ES-I3 (cell line): Measurements from ENCODE around the gene SERP1.

Experiments used
- H3K36me3 ChIP-seq: 2 replicates; pipeline ENCODE4 v1.6.1; 2013; ENCODE audit warnings: mild to moderate bottlenecking, low read length, control low read depth, moderate library complexity; ENCODE audit not compliant: insufficient read depth
- H3K4me1 ChIP-seq: 2 replicates; pipeline ENCODE4 v1.6.1; 2013; ENCODE audit warnings: mild to moderate bottlenecking, control low read depth, low read length; ENCODE audit not compliant: insufficient read depth
- H3K9ac ChIP-seq: 2 replicates; pipeline ENCODE4 v1.6.1; 2013; ENCODE audit warnings: low read depth, mild to moderate bottlenecking, low read length, moderate library complexity
- H3K9me3 ChIP-seq: 2 replicates; pipeline ENCODE4 v1.6.1; 2013; ENCODE audit warnings: mild to moderate bottlenecking, low read length, moderate library complexity; ENCODE audit not compliant: control insufficient read depth, insufficient read depth

The SERP1 gene

DNA sequence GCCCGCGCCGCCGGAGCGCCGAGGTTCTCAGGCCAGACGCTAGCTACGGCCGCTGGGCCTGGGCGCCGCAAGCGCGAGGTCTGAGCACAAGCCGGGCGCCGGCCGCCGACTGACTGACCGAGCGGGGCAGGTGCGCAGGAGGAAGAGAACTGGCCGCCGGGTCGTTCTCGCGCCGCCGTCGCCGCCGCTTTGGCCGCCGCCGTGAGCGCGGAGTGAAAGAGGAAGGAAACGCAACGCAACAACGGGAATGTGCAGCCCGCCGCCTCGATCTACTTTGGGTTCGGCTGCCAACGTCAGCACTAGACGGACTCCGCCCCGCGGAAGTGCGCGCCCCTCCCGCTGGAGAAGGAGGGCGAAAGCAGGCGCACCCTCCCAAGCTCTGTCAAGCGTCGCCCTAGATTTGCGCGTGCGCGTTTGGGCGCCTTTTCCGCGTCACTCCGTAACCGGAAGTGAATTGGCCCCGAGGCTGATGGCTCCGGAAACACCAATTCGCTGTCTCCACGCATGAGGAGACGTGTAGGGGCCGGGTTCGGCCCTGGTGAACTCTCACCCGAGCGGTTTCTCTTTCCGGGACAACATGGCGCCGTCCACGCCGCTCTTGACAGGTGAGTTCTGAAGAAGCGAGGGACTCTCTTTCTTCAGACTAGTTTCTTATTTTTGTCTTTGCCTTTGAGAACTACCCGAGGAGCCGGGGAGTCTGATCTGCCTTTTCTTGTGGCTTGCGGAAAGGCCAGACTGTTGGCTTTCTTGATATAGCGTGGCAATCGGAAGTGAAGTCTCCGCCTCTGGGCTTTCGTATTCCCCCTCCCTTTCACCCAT lies at the start of gene SERP1, which contains the start of gene EIF2A:
Gene SERP1, minus strand, starts transcription at position 271 of the 819 bp plus-strand sequence. CDS start 361 bp downstream, outside the sequence.
Gene EIF2A, plus strand, starts transcription at position 562 of the 819 bp plus-strand sequence. Its CDS starts 16 bp downstream, at position 578.
- Histone ChIP-seq H3K36me3 (peaks cover 9% of the 10 kb centered on the region), H3K9ac (peak within 1 kb of the TSS; percentile 86), H3K4me1 (no peaks in the 10 kb centered on the region), H3K9me3 (no peaks in the 10 kb centered on the region)

DNA sequence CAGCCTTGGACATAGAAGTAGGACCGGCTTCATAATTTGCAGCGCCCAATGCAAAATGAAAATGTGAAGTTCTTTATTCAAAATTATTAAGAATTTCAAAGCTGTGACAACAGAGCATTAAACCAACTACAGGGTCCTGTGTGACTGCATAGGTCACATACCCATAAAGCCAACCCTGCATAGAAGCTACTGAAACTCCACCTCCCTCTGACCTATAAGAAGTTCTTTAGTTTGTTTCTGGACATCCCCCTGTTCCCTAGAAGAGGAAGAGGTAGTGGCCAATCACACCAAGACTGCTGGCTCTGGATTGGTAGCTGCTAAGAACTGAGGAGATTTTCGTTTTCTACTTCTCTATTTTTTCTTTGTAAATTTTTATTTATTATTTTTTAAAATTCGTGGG lies 47.9 kb upstream of the SERP1 start:
- no peaks in the 10 kb centered on the region for H3K9me3 ChIP-seq
- H3K9ac ChIP-seq = no peak overlapping the region
- no peaks in the 10 kb centered on the region for H3K36me3 ChIP-seq
- peaks cover 10% of the 10 kb centered on the region for H3K4me1 ChIP-seq

DNA sequence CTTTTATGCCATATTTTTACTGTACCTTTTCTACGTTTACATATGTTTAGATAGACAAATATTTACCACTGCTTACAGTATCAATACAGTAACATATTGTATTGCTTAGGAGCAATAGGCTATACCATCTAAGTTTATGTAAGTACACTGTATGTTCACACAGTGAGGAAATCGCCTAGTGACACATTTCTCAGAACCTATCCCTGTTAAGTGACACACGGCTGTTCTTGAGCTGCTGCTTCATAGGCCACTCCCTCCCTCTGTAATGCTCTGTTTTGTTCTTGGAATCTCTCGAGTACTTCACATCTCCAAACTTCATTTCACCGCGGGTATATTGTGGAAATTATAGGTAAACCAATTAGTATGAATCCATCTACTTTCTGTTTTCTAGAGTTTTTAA lies 43.5 kb upstream of the SERP1 start:
- Histone ChIP-seq H3K36me3 (peaks cover 4% of the 10 kb centered on the region; the same call in 1 of the 2 replicates), H3K9me3 (no peaks in the 10 kb centered on the region), H3K4me1 (0 out of 2 replicates have a peak, but pooled peaks cover 4% of the 10 kb centered on the region), H3K9ac (no peak overlapping the region)

DNA sequence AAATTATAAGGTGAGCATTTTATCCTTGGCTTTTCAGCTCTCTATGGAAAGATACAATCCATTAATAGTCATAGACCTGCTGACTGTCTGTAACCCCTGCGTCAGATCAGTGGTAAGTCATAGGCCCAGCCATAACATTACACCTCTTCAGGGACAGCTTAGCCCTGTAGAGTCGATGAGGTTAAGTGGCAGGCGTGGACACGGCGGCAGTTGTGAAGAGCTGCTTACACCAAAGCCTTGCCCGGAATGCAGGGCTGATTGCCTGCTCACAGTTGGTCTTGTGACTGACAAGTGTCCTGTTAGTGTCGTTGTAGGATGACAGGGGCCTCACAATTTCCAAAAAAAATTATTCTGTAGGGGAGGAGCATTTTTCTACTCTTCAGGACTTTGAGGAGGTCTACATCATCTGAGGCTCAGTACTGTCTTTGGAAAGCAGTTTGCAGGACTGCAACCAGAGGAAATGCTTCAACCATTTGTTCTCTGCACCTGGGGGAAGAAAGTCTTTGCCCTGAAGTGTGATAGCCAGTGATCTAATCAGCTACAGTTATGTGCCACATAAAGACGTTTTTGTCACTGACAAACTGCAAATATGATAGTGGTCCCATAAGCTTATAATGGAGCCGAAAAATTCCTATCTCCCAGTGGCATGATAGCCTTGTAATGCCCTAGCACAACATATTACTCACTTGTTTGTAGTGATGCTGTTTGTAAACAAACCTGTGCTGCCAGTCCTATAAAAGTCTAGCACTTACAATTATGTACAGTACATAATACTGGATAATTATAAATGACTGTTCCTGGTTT lies 41.9 kb upstream of the SERP1 start:
- no peak overlapping the region for H3K9ac ChIP-seq
- 0 out of 2 replicates have a peak, but pooled peaks cover 4% of the 10 kb centered on the region for H3K4me1 ChIP-seq
- H3K36me3 ChIP-seq = peaks cover 7% of the 10 kb centered on the region
- H3K9me3 ChIP-seq = no peaks in the 10 kb centered on the region

GRCh38 chr3:150583028-150583427 lies 36.7 kb upstream of the SERP1 start:
- Histone ChIP-seq H3K9me3 (no peaks in the 10 kb centered on the region), H3K36me3 (peaks cover 15% of the 10 kb centered on the region), H3K4me1 (no peaks in the 10 kb centered on the region), H3K9ac (no peak overlapping the region)

GRCh38 chr3:150582620-150583019 lies 36.3 kb upstream of the SERP1 start:
- peaks cover 15% of the 10 kb centered on the region for H3K36me3 ChIP-seq
- no peaks in the 10 kb centered on the region for H3K4me1 ChIP-seq
- H3K9ac ChIP-seq = no peak overlapping the region
- no peaks in the 10 kb centered on the region for H3K9me3 ChIP-seq

- H3K36me3 ChIP-seq = peaks cover 14% of the 10 kb centered on the region
- H3K4me1 ChIP-seq = no peaks in the 10 kb centered on the region
- H3K9ac ChIP-seq = no peak overlapping the region
- H3K9me3 ChIP-seq = no peaks in the 10 kb centered on the region
Measured at GRCh38 chr3:150581174-150581573, 34.9 kb upstream of the SERP1 start.

- peaks cover 14% of the 10 kb centered on the region for H3K36me3 ChIP-seq
- H3K9me3 ChIP-seq = no peaks in the 10 kb centered on the region
- no peaks in the 10 kb centered on the region for H3K4me1 ChIP-seq
- H3K9ac ChIP-seq = no peak overlapping the region
Measured at GRCh38 chr3:150577855-150578254, 31.6 kb upstream of the SERP1 start.

GRCh38 chr3:150567328-150567727 lies 21.0 kb upstream of the SERP1 start:
- H3K9me3 ChIP-seq = no peaks in the 10 kb centered on the region
- no peak overlapping the region for H3K9ac ChIP-seq
- H3K4me1 ChIP-seq = no peaks in the 10 kb centered on the region
- H3K36me3 ChIP-seq = peaks cover 4% of the 10 kb centered on the region; the same call in 1 of the 2 replicates

DNA sequence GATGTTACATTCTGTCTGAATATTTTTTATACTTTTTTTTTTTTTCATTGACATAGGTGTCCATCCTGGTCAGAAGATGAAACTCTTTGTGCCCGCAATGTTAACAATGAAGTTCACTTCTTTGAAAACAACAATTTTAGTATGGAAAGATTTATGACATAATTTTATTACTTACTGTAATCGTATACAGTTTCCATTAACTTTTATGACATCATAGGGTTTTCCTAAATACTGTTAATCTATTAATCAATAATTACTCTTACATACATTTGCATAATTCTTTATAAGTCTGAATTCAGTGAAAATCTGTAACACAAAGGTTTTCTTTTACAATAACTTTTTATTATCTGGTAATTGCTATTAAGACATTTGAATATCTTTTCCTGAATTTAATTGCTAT lies 17.9 kb upstream of the SERP1 start:
- Histone ChIP-seq H3K9me3 (no peaks in the 10 kb centered on the region), H3K36me3 (no peaks in the 10 kb centered on the region; the same call in 1 of the 2 replicates), H3K4me1 (no peaks in the 10 kb centered on the region), H3K9ac (no peak overlapping the region)

GRCh38 chr3:150557725-150558124 lies 11.4 kb upstream of the SERP1 start:
- Histone ChIP-seq H3K4me1 (no peaks in the 10 kb centered on the region), H3K9ac (no peak overlapping the region), H3K36me3 (no peaks in the 10 kb centered on the region; the same call in 1 of the 2 replicates), H3K9me3 (no peaks in the 10 kb centered on the region)

- Histone ChIP-seq H3K4me1 (no peaks in the 10 kb centered on the region), H3K9me3 (no peaks in the 10 kb centered on the region), H3K9ac (no peak overlapping the region), H3K36me3 (no peaks in the 10 kb centered on the region; the same call in 1 of the 2 replicates)
Measured at GRCh38 chr3:150556792-150557191, 10.5 kb upstream of the SERP1 start.

DNA sequence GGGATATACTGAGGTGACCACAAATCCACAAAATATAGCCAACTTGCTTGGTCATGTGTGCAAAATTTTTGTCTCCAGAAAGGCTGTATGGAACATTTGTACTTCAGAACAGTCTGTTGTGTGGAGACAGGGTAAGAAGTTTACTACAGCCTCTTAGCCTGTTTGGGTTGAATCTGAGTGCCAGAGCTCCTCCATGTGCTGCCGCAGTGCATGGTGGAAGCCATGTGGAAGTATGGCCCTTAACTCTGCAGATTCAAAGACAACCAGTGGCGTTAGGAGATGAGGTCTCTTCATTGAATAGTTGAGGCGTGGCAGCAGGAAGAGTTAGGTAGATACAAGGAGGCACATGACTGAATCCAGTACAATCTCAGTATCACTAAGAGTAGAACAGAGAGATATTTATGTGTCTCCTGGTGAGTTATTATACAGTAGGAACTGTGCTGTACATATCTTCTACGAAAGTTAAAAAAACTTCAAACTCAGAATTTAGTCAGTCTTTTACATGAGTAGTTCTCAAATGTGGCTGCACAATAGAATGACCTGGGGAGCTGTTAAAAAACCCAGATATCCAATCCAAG lies 9.7 kb upstream of the SERP1 start:
- Histone ChIP-seq H3K4me1 (no peaks in the 10 kb centered on the region), H3K9me3 (no peaks in the 10 kb centered on the region), H3K9ac (no peak overlapping the region), H3K36me3 (no peaks in the 10 kb centered on the region; the same call in 1 of the 2 replicates)

DNA sequence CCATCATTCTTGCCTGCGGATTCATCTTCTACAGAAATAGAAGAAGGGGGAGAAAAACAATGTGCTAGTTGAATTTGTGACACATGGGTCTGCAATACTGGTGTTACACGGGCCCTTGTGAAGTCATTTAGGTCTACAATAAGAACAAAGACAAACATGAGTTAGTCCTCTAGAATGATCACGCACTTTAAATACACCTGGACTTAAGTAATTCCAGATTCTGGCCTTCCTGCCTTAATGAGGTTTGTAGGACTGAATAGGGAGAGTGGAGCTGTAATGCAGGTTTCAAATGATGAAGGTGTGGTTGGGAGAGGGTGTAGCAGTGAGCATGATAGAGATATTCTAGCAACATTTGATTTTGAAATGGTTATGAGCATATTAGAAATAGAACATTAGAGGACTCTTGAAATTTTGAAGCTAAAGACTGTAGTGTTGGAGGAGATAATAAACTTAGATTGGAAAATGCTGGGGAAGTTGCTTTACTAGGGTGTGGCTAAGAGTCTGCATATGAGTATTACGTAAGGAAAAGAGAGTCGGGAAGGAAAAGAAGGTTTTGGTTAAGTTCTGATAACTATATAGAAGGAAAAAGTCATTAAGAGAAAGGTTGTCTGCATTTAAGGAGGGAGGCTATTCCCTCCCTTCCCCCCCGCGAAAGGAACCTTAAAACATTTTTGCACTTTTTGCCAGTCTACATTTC lies 897 bp upstream of the SERP1 start:
- H3K4me1 ChIP-seq = no peaks in the 10 kb centered on the region
- H3K9me3 ChIP-seq = no peaks in the 10 kb centered on the region
- H3K9ac ChIP-seq = peak overlapping the region; percentile 86
- peaks cover 9% of the 10 kb centered on the region for H3K36me3 ChIP-seq
